Activated CD8-positive, alpha-beta memory T cell treated with anti-CD3 and anti-CD28 coated beads for 1 hour (primary cell): Measurements from ENCODE around the gene DCUN1D3.

Experiments
- DNase-seq, 2 donors: peaks; one replicate each; pipeline ENCODE4 v3.0.0-alpha.2; 2020; ENCODE audit warnings: low read depth in 1 of 2; ENCODE audit errors: extremely low read depth in 1 of 2

DCUN1D3 gene

GRCh38 chr16:20920091-20920490, 19.9 kb upstream of the DCUN1D3 start:
- DNase-seq, result no peak

GRCh38 chr16:20918486-20919239, 18.5 kb upstream of the DCUN1D3 start:
- DNase-seq, result no peak

- DNase-seq, result no peak
These were observed 16.8 kb upstream of the DCUN1D3 start for GRCh38 chr16:20916942-20917341.

- DNase-seq, result no peak
These were observed 16.1 kb upstream of the DCUN1D3 start for GRCh38 chr16:20916289-20916688.

- no peak for DNase-seq
These were observed 11.2 kb upstream of the DCUN1D3 start for GRCh38 chr16:20911361-20911760.

- DNase-seq, result no peak
These were observed 10.7 kb upstream of the DCUN1D3 start for GRCh38 chr16:20910781-20911321.

- no peak for DNase-seq
These were observed 6.4 kb upstream of the DCUN1D3 start for GRCh38 chr16:20906341-20907255.

- no peak for DNase-seq
These were observed 5.4 kb upstream of the DCUN1D3 start for GRCh38 chr16:20905576-20905975.

GRCh38 chr16:20904507-20905081, 4.4 kb upstream of the DCUN1D3 start:
- no peak for DNase-seq

GRCh38 chr16:20903899-20904506, 3.8 kb upstream of the DCUN1D3 start:
- DNase-seq, result no peak

GRCh38 chr16:20903116-20903898, 3.1 kb upstream of the DCUN1D3 start:
- DNase-seq, result no peak

GRCh38 chr16:20902426-20902825, 2.3 kb upstream of the DCUN1D3 start:
- no peak for DNase-seq

- DNase-seq, result no peak
These were observed 1.4 kb upstream of the DCUN1D3 start for GRCh38 chr16:20901436-20902112.

GRCh38 chr16:20901068-20901435, 894 bp upstream of the DCUN1D3 start:
- DNase-seq, result no peak

- no peak for DNase-seq
These were observed 470 bp downstream of the DCUN1D3 start for GRCh38 chr16:20899477-20900298.

- no peak for DNase-seq
These were observed 1.1 kb downstream of the DCUN1D3 start for GRCh38 chr16:20899071-20899470.

- DNase-seq, result no peak
These were observed 2.2 kb downstream of the DCUN1D3 start for GRCh38 chr16:20897922-20898321.

- no peak for DNase-seq
These were observed 2.8 kb downstream of the DCUN1D3 start for GRCh38 chr16:20897253-20897897.
